MM.1S (cell line): ENCODE data around the gene RMDN3.

ENCODE experiments used
- EZH2 ChIP-seq: fragments of 300-600 bp; sonication (generic); optimal IDR thresholded peaks from 2 replicates; pipeline ENCODE3; 2017; ENCODE audit warnings: low read depth, mild to moderate bottlenecking, antibody characterized with exemption, low read length, mixed read lengths
- EZH2phosphoT487 ChIP-seq: fragments of 300-600 bp; sonication (generic); IDR thresholded peaks from 2 replicates; pipeline ENCODE4 v1.6.1; 2018; ENCODE audit warnings: antibody characterized with exemption, low read length
- TF ChIP-seq, protein P1 (sequence below): fragments of 300-600 bp; sonication (generic); IDR thresholded peaks from 2 replicates; pipeline ENCODE4 v1.5.1; 2016; ENCODE audit warnings: antibody characterized with exemption, low read length, mixed read lengths

DNA sequence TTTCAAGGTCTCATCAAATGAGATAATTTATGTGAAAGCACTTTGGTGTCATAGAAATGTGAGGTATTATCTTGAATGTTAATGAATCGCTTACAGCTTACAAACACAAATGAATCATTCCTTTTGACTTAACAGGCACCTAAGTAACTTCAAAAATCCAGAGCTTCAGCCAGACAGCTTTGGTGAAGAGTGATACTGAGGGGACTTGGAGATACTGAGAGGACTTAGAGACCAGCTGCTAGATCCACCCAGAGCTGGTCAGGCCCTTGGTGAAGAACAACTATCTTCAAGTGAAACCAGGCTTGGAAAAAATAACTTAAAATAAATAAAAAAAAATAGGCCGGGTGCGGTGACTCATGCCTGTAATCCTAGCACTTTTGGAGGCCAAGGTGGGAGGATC, 35.7 kb upstream of the RMDN3 start:
- TF ChIP-seq, protein P1, sequence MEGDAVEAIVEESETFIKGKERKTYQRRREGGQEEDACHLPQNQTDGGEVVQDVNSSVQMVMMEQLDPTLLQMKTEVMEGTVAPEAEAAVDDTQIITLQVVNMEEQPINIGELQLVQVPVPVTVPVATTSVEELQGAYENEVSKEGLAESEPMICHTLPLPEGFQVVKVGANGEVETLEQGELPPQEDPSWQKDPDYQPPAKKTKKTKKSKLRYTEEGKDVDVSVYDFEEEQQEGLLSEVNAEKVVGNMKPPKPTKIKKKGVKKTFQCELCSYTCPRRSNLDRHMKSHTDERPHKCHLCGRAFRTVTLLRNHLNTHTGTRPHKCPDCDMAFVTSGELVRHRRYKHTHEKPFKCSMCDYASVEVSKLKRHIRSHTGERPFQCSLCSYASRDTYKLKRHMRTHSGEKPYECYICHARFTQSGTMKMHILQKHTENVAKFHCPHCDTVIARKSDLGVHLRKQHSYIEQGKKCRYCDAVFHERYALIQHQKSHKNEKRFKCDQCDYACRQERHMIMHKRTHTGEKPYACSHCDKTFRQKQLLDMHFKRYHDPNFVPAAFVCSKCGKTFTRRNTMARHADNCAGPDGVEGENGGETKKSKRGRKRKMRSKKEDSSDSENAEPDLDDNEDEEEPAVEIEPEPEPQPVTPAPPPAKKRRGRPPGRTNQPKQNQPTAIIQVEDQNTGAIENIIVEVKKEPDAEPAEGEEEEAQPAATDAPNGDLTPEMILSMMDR, result no peak
- TF ChIP-seq EZH2 (no peak), EZH2phosphoT487 (no peak)
